HG03108 (cell line): ENCODE data around the gene GDI1.

Source experiments
- ATAC-seq: cut with Tn5 transposase; IDR thresholded peaks from one replicate; pipeline ENCODE4 v1.9.1; 2021; ENCODE audit warnings: moderate library complexity; ENCODE audit not compliant: unreplicated experiment

The GDI1 gene

DNA sequence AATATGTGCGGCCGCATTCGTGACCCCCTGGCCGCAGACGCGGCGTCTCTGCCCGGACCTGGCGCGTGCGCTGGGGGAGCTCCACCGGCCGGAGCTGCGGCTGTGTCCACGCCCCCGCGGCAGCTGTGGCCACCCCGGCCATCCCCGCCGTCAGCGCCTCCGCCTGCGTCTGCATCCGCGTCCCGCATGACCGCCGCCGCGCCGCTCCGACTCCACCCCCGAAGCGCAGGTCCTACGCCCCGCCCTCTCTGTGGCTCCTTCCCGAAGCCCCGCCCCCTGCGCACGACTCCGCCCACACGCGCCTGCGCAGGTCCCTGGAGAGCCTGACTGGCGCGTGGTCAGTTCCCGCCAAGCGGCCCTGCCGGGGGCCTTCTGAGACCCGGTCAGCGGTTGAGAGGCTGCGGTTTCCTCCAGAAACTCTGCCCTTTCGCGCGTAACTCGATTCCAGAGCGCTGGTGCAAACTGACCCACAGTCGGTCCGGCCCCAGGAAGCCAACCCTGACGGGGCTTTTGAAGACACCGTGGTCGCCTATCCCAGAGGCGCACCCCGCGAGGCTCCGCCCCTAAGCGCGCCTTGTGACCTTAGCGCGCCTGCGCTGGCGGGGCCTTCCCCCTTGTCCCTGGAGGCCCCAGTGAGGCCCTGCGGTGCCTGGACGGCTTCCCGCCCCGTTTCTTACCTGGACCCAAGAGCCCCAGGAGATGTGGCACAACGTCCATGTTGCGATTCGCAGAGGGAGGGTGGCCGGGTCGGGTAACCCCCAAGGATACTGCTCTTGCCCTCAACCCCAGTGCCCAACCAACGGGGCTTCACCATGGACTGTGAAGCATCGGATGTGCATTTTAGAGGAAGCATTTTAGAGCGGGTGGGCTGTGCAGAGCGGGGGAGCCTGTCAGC, 42.0 kb downstream of the GDI1 start, which contains the start of gene LAGE3:
Gene LAGE3 (minus strand): TSS at position 554 of the 895 bp plus-strand sequence. CDS start 366 bp downstream, at position 188.
- ATAC-seq: peak; percentile 86

DNA sequence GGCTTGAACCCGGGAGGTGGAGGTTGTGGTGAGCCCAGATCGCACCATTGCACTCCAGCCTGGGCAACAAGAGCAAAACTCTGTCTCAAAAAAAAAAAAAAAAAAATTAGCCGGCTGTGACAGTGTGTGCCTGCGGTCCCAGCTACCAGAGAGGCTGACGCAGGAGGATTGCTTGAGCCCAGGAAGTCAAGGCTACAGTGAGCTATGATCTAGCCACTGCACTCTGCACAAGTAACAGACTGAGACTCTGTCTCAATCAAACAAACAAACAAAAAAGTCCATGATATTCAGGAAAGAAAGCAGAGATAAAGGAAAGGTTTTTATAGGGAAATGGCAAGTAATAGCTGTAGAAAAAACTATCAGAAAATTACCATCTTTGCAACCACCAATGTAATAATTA, 44.2 kb downstream of the GDI1 start:
- ATAC-seq: no peak

DNA sequence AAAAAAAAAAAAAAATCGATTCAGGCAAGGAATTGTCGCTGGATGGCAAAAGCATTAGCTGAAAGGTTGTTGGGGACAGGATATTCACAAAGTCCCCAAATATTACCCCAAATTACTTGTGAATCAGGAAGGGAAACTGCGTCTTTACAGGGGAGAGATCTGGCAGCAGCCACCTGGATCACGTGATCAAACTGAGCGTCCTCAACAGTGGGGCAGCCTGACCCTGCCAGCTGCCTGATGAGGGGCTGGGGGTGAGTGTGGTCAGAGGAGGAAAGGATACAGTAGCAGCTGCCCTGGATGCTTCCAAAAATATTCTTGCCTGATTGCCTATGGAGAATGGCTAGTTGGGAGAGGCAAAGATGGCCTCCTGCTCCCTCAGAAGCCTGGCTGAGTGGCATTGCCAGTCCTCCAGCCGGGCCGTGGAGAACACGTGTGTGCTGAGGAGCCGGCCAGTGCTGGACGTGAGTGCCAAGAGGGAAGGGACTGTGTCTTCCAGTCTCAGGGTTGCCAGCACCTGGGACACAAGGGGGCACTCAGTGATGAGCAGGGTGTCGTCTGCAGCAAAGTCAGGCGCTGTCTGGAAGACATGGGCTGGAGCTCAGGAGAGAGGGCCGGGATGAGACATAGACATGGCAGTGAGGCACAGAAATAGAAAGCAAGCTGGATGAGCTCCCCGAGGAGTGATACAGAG, 45.1 kb downstream of the GDI1 start:
- ATAC-seq: no peak

DNA sequence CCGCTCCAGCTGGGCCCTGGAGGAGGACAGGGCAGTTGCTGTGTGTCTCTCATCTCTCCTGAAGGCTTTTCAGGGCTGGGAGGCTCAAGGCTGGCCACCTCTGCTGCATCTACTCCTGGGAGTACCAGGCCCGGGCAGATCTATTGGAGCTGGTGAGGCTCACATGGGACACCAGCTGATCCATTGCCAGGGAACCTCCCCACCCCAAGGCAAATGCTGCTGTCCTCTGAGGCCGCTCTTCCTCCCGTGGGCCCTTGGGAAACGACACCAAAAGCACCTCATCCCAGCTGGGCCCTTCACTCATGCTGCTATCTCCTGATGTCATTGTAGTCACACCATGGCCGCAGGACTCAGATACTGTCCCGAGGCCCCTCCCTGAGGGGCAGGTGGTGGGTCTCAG, 45.8 kb downstream of the GDI1 start:
- no peak for ATAC-seq

DNA sequence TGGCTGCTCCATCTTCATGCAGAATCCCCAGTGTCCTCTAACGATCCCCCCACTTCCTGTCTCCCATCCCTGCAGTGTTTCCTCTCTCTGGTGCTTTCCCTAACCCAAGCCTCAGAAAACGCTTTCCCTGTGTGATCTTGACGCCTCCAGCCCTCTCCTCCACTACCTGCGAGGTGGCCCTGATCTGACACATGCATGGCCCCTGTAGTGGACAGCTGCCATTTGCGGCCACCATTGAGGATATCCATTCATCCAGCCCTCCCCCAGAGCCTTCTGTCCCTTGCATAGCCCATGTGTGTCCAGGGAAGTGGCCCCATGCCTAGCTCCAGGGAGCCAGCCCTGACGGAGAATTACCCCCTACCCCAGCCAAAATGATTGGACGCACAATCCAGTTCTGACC, 46.4 kb downstream of the GDI1 start:
- ATAC-seq: no peak

DNA sequence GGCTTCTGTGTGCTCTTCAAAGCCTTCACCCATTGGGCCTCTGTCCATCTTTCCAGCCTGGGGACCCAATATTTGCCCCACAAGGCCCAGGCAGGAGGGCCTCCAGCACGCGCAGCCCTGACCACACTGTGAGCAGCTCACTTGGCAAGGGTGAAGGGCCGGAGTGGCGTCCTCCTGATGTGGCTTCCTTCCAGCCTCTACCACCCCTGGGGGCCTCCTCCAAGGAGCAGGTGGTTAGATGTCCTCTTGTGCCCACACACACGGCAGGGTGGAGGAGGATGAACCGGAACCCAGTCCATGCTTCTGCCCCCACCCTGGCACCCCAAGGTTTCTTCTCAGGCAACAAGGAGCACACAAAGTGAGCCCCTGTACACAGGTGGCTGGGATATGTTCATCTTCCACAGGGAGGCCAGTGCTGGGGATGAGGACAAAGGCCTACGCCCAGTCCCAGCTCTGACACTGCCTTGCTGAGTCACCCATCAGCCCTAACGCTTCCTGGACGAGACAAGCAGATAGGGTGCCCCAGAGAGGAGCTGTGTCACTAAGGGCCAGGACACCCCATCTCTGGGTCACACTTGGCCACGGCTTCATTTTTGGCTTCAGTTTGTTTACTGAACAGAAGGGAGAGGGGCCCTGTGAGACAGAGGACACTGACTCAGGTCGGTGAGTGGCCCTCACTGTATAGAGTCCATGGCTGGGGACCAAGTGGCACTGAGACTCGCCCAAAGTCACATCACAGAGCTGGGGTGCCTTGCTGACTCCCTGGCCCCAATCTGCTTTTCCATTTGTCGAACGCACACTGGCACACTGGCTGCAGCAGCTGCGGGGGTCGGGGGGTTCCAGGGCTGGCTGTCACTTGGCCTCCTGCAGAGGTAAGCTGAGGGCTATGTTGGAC, 47.5 kb downstream of the GDI1 start:
- no peak for ATAC-seq

DNA sequence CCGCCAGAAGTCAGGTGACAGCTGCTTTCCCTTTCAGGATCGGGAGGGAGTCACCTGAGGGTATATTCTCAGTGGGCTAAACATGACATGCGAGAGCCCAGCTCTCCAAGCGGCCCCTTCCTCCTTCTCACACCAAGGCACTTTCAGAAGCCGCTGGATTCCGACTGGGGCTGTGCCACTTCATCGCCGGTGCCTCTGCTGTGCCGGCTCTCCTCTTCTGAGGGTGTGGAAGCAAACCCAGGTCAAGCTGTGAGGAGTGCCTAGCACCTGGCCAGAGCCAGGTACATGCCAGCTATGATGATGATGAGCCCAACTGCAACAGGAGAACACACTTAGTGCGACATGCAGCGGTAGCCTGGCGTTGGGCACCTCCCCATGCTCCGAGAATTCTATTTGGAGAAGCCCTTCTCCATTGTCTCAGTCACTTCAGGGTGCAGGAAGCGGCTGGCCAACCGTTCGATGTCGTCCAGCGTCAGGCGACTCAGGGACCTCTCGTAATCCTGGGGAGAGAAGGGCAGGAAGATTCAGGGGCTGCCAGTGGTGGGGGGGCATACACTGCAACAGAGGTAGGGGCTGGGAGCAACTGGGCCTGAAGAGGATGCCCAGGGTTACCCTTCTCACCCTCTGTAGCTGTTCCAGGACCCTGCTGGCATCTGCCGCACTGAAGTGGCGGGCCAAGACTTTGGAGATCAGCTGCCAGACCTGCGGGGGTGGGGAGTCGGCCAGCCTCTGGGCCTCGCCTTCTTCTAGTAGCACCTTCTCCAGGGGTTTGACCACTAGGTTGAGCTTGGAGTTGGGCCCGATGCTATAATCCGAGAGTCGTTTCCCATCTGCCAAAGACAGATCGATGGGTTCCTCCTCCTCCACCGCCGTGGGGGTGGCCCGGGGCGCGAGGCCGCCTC, 48.4 kb downstream of the GDI1 start:
- ATAC-seq: no peak

DNA sequence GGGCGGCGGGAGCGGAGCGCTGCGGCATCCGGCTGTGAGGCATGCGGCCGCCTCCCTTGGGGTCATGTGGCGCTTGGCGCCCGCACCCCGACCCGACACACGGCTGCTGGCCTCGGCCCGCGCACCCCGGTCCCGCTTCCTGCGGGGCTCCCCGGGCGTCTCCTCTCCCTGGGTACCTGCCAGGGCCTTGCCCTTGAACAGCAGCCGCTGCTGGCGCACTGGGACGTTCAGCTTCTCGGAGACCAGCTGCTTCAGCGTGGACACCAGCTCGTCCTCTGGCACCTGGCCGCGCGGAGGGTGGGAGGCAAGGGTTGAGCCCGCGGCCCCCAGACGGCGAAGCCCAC, 49.1 kb downstream of the GDI1 start:
- no peak for ATAC-seq

DNA sequence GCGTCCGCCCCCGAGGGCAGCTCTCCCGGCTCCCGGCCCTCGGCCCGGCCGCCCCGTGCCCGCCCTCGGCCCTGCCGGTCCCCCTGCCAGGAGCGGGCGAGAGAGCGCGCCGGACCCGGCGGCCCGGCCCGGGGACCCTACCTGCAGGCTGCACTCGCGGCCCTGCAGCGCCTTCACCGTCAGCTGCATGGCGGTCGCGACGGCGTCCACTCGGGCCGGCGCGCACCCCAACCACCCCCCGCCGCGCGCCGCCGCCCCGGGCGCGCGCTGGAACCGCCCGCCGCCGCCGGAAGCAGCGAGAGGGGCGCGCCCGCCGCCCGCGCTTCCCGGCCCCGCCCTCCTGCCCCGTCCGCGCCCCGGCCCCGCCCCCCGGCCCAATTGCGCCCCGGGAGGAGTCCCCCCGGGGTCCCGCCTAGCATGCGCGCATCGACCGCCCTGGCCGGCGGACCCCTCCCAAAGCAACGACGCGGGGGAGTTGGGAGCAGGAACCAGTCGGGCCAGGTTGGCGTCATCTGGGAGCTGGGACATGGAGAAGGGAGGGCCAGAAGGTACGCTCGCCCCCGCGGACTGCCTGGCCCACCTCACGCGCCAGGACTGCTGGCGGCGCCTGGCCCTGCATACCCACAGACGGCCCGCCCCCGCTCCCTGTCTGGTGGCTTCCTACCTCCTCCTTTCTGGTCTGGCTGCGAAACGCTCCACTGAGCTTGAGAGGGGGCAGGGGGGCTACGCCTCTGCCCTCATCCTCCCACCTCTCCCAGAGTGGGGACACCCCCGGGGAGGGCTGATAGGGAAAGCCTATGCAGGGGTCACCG, 49.6 kb downstream of the GDI1 start, which contains the start of gene UBL4A:
Gene UBL4A (minus strand): TSS at position 220 of the 812 bp plus-strand sequence. CDS start 31 bp downstream, at position 189.
- no peak for ATAC-seq

DNA sequence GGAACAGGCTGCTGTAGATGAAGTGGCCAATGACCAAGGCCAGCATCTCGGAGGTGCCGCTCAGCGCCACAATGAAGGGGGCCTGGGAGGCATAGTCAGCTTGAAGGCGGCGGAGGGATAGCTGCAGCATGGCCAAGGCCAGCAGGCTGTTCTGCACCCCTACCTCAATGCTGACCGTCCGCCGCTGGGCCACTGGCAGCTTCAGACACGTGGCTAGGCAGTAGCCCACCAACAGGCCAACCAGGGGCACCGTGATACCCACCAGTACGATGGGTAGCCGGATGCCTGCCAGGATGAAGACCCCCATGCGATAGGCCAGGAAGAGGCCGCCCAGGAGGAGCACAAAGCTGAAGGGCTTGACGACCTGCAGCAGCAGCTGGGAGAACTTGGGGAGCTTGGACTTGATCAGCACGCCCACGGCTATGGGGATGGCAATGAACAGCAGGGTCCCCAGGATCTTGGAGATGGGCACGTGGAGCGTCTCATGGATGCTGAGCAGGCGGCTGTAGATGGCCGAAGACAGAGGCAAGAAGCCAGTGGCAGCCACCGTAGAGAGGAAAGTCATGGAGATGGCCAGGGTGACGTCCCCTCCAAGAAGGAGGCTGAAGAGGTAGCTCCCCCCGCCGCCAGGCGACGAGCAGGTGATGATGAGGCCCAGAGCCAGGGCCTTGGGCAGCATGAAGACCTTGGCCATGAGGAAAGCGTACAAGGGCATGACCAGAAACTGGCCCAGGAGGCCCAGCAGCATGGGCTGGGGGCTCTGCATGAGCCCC, 50.8 kb downstream of the GDI1 start:
- no peak for ATAC-seq

DNA sequence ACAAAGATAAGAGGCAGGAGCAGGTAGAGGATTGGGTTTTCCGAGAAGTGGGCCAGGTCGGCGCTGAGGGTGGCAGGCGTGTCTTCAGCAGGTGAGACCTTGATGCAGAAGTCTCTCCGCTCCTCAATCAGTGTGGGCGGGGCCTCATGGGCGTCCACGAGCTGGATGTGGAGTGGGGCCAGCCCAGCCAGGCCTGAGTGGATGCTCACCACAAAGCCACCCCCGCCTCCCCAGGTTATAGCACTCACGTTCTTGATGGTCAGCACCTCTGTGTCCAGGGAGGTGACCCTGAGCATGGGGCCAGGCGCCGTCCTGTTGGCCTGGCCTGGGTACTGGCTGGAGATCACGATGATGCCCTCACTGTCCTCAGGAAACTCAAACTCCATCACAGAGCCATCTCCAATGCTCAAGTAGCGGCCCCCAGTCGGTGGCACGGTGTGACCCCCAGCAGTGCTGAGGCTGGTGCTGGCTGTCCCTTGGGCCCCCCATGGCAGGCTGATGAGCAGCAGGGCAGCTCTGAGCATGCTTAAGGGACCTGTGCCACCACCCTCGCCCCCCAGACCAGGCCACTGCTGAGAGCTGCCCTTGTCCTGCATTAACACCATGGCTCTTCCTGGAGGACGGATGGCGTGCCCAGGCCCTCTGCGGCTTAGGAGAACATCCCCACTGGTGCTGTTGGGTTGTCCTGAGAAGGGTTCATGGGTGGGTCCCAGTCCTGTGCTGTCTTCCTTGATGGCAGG, 51.6 kb downstream of the GDI1 start:
- no peak for ATAC-seq

DNA sequence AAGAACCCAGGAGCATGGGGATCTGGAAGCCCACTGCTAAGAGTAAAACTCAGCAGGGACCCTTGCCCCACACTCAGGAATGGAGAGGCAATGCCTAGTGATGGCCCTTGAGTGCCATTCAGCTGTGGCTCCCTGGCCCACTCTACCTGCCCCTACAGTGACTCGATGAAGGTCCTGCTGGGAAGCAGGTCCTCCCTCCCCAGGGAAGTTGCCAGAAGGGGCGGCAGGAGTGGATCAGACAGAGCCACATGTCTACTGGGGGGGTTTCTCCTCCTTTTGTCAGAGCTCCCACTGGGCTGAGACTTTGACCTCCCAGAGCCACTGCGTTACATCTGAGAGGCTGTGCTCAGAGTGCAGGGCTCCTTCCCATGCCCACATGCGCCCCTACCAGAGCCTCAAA, 52.2 kb downstream of the GDI1 start:
- no peak for ATAC-seq

DNA sequence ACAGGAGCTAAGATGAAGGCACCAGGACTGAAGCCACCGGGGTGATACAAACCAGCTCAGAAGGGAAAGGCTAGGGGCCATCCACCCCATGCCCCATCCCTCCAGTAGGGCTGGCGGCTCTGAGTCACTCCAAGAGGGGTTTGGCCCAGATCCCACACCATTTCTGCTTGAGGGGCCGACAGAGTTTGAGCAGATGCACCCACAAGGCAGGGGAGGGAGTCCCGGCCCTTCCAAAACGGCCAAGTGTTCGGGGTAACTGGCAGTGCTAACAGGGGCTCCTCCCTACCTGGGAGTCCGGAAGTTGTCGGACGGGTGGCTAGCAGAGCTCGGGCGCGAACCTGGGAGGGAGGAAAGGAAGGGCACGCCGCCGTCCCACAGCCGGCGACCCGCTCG, 53.1 kb downstream of the GDI1 start:
- peak; percentile 5 for ATAC-seq

DNA sequence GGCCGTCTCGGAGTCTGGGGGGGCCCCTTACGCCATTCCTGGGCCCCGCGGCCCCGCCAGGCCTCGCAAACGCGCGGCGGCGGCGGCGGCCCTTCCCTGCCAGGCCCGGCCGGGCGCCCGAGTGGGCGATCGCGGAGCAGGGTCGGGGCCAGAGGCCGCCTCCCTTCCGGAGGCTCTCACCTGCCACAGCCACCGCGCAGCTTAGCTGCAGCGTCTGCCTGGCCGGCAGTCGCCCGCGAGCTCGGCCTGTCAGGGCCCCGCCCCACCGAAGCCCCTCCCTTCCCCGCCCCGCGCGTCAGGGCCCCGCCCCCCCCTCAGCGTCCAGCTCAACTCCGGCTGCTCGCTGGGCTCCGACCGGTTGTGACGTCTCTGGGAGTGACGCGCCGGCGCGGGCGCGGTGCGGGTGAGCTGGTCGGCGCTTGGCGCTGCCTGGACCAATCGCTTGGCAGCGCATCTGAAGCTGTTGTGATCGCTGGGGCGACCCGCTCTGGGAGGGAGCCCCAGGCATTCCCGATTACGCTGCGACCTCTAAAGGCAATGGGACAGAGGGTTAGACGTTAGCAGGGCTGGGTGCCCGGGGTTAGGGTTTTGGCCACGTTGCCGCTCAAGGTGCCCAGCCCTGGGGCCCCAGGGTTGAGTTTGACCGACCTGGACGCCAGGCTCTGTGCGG, 53.6 kb downstream of the GDI1 start, which contains the start of gene SLC10A3:
Gene SLC10A3 (minus strand): TSS at position 216 of the 670 bp plus-strand sequence. CDS start 1,689 bp downstream, outside the sequence.
- ATAC-seq: peak; percentile 74
